Left lung (tissue), 10 donors: ENCODE measurements around the gene CDC27. TPM values are rescaled to one million over a fixed set of nuclear protein-coding genes. Genes with fewer than 3 reads are reported as not detected.
"Not testable (repeated sequence)": the region's sequence is repeated elsewhere in the genome, so short reads cannot be mapped to it uniquely, and the experiment has no call there.

ENCODE experiments used
- ATAC-seq: fragments of 200-7000 bp; cut with Tn5 transposase; one replicate; pipeline ENCODE4 v1.9.1; 2020; ENCODE audit warnings: moderate library complexity
- DNase-seq, 4 donors: peaks; one replicate each; pipeline ENCODE4 v3.0.0-alpha.2; 2013 to 2020
- H3K27ac ChIP-seq, 2 donors: fragments of 200-600 bp; sonication (generic) in 1 of 2; one replicate each; pipeline versions ENCODE4 v1.5.0 to v1.8.0; 2020 to 2021
- H3K27me3 ChIP-seq, 2 donors: fragments of 200-600 bp; sonication (generic) in 1 of 2; one replicate each; pipeline versions ENCODE4 v1.5.0 to v1.8.0; 2020 to 2021
- H3K36me3 ChIP-seq, 2 donors: fragments of 200-600 bp; sonication (generic) in 1 of 2; one replicate each; pipeline versions ENCODE4 v1.5.0 to v1.8.0; 2020 to 2021
- H3K4me1 ChIP-seq, 2 donors: fragments of 200-600 bp; one replicate each; pipeline ENCODE4 v1.8.0; 2021
- H3K4me3 ChIP-seq, 2 donors: fragments of 200-600 bp; sonication (generic) in 1 of 2; one replicate each; pipeline versions ENCODE4 v1.5.0 to v1.8.0; 2020 to 2021; ENCODE audit warnings: mild to moderate bottlenecking in 1 of 2
- H3K9me3 ChIP-seq, 2 donors: fragments of 200-600 bp; sonication (generic) in 1 of 2; one replicate each; pipeline versions ENCODE4 v1.5.0 to v1.8.0; 2020 to 2021
- CTCF ChIP-seq, 2 donors: fragments of 200-600 bp; sonication (generic) in 1 of 2; IDR thresholded peaks; one replicate each; pipeline versions ENCODE4 v1.5.0 to v1.8.0; 2021; ENCODE audit warnings: antibody characterized with exemption in 2 of 2
- intact Hi-C, 2 donors: fragments of 100-400 bp; cut with DNase I; formaldehyde crosslinking; loops; one replicate each; pipeline versions ENCODE4 v1.11.2 to v1.14.2; 2022
- polyA plus RNA-seq, 6 donors: library from polyadenylated mRNA; unstranded; fragments of 120-200 nt; gene quantifications; one replicate each; pipeline ENCODE4 v1.2.1, GENCODE V29; 2013; ENCODE audit not compliant: insufficient read length in 6 of 6
- total RNA-seq, 2 donors: library from RNA; stranded (reverse); fragmentation: NEBNext Ultra II Directional; extraction: Animal tissue kit (Norgen Biotek cat#: 25700); gene quantifications; one replicate each; pipeline ENCODE4 v1.2.1, GENCODE V29; 2021
- donor health status: DM: no; HTN: yes; CAD: no.
- donor health status: DM: no; HTN: no; CAD: no.

CDC27 gene
- total and polyA plus RNA-seq, 8 donors: 59.3 to 85.1 (median 62.9) TPM

GRCh38 chr17:47087093-47087492 is 102.0 kb downstream of the CDC27 start:
- Histone ChIP-seq H3K27me3 (no peaks in the 10 kb centered on the region), H3K4me1 (no peaks in the 10 kb centered on the region), H3K36me3 (no peaks in the 10 kb centered on the region), H3K4me3 (no peak overlapping the region), H3K9me3 (no peaks in the 10 kb centered on the region), H3K27ac (no peak overlapping the region)
- no peak for DNase-seq
- ATAC-seq: no peak
- no peak for TF ChIP-seq CTCF (IDR thresholded peaks at IDR 0.05)
- intact Hi-C loops: no loop called here

GRCh38 chr17:47085736-47086135 is 103.4 kb downstream of the CDC27 start:
- no peaks in the 10 kb centered on the region for H3K27me3 ChIP-seq
- H3K4me3 ChIP-seq: no peak overlapping the region
- DNase-seq (no peak), ATAC-seq (no peak)
- no peaks in the 10 kb centered on the region for H3K4me1 ChIP-seq
- intact Hi-C loops: no loop called here
- no peak for TF ChIP-seq CTCF (IDR thresholded peaks at IDR 0.05)
- H3K9me3 ChIP-seq: no peaks in the 10 kb centered on the region
- no peaks in the 10 kb centered on the region for H3K36me3 ChIP-seq
- no peak overlapping the region for H3K27ac ChIP-seq

- H3K4me3 ChIP-seq: no peak overlapping the region
- no peak overlapping the region for H3K27ac ChIP-seq
- H3K4me1 ChIP-seq: no peaks in the 10 kb centered on the region
- ATAC-seq (no peak), DNase-seq (no peak)
- no peaks in the 10 kb centered on the region for H3K27me3 ChIP-seq
- TF ChIP-seq CTCF (IDR thresholded peaks at IDR 0.05): no peak
- intact Hi-C loops: no loop called here
- H3K36me3 ChIP-seq: no peaks in the 10 kb centered on the region
- no peaks in the 10 kb centered on the region for H3K9me3 ChIP-seq
Measured at GRCh38 chr17:47078801-47079200, 110.3 kb downstream of the CDC27 start.

- DNase-seq: no peak
- intact Hi-C loops: no loop called here
- ATAC-seq: no peak
- Histone ChIP-seq H3K27me3 (no peaks in the 10 kb centered on the region), H3K36me3 (no peaks in the 10 kb centered on the region), H3K9me3 (no peaks in the 10 kb centered on the region), H3K27ac (no peak overlapping the region), H3K4me3 (no peak overlapping the region), H3K4me1 (no peaks in the 10 kb centered on the region)
- TF ChIP-seq CTCF (IDR thresholded peaks at IDR 0.05): no peak
Measured at GRCh38 chr17:47077576-47077975, 111.5 kb downstream of the CDC27 start.

GRCh38 chr17:47076171-47076570 is 112.9 kb downstream of the CDC27 start:
- Histone ChIP-seq H3K9me3 (no peaks in the 10 kb centered on the region), H3K27me3 (no peaks in the 10 kb centered on the region), H3K4me3 (no peak overlapping the region), H3K27ac (no peak overlapping the region), H3K4me1 (peaks cover 0 to 2% of the 10 kb centered on the region in 2 donors), H3K36me3 (no peaks in the 10 kb centered on the region)
- DNase-seq (no peak), ATAC-seq (no peak)
- no peak for TF ChIP-seq CTCF (IDR thresholded peaks at IDR 0.05)
- intact Hi-C loops: no loop called here

- H3K9me3 ChIP-seq, H3K27me3 ChIP-seq, intact Hi-C loops, H3K36me3 ChIP-seq, DNase-seq, H3K4me3 ChIP-seq, H3K27ac ChIP-seq, ATAC-seq: not testable (repeated sequence)
- peaks cover 0 to 12% of the 10 kb centered on the region in 2 donors for H3K4me1 ChIP-seq
Measured at GRCh38 chr17:47074361-47074760, 114.7 kb downstream of the CDC27 start.

- intact Hi-C loops: not testable (repeated sequence)
Measured at GRCh38 chr17:47073629-47074028, 115.5 kb downstream of the CDC27 start.

More at GRCh38 chr17:47073629-47074028, 115.5 kb downstream of the CDC27 start:
- not testable (repeated sequence) for DNase-seq, H3K36me3 ChIP-seq, H3K27ac ChIP-seq, H3K27me3 ChIP-seq, H3K4me3 ChIP-seq, H3K9me3 ChIP-seq, ATAC-seq
- H3K4me1 ChIP-seq: peaks cover 0 to 12% of the 10 kb centered on the region in 2 donors
